Stimulated activated CD8-positive, alpha-beta memory T cell treated with anti-CD3 and anti-CD28 coated beads, Interleukin-4, amount 100 ng/mL, for 1 hour (primary cell): ENCODE data around the gene CRYGD.
A peak's percentile ranks its signal among the peaks of the same experiment; 100 is the strongest.

Source experiments
- DNase-seq, 2 donors: peaks; one replicate each; pipeline ENCODE4 v3.0.0-alpha.2; 2020; ENCODE audit warnings: low read depth in 2 of 2, low spot score in 1 of 2

CRYGD gene

GRCh38 chr2:208090420-208090819 is 33.9 kb downstream of the CRYGD start:
- no peak for DNase-seq

- DNase-seq: no peak
These were observed 38.3 kb downstream of the CRYGD start for GRCh38 chr2:208086029-208086428.

GRCh38 chr2:208083807-208084206 is 40.5 kb downstream of the CRYGD start:
- DNase-seq: no peak

GRCh38 chr2:208077276-208077675 is 47.0 kb downstream of the CRYGD start:
- no peak for DNase-seq

- DNase-seq: no peak
These were observed 49.5 kb downstream of the CRYGD start for GRCh38 chr2:208074610-208075356.

GRCh38 chr2:208072250-208072892 is 52.0 kb downstream of the CRYGD start:
- DNase-seq: peak; percentile 8 to 29
